ENCODE data around the gene DEDD.

The DEDD gene

GRCh38 chr1:161130266-161130665, 2.2 kb downstream of the DEDD start:
- no peak for TF ChIP-seq CTCF (IDR thresholded peaks at IDR 0.05; ENCODE audit: low read depth, low read length, missing control alignments)
- DNase-seq (ENCODE audit: extremely low read depth, low read depth): no peak

GRCh38 chr1:161128591-161129420, 3.7 kb downstream of the DEDD start:
- TF ChIP-seq CTCF (IDR thresholded peaks at IDR 0.05; ENCODE audit: low read depth, low read length, missing control alignments): no peak
- DNase-seq (ENCODE audit: extremely low read depth, low read depth): no peak

More at GRCh38 chr1:161130266-161130665, 2.2 kb downstream of the DEDD start:
- H3K4me3 ChIP-seq (replicated peaks; ENCODE audit: low read depth, low read length): no peak overlapping the region

GRCh38 chr1:161127649-161128048, 4.8 kb downstream of the DEDD start:
- no peak overlapping the region for H3K4me3 ChIP-seq (replicated peaks; ENCODE audit: low read depth, low read length)
- TF ChIP-seq CTCF (IDR thresholded peaks at IDR 0.05; ENCODE audit: low read depth, low read length, missing control alignments): no peak
- DNase-seq (ENCODE audit: extremely low read depth, low read depth): no peak

More at GRCh38 chr1:161128591-161129420, 3.7 kb downstream of the DEDD start:
- no peak overlapping the region for H3K4me3 ChIP-seq (replicated peaks; ENCODE audit: low read depth, low read length)

- no peak overlapping the region for H3K4me3 ChIP-seq (replicated peaks; ENCODE audit: low read depth, low read length)
- TF ChIP-seq CTCF (IDR thresholded peaks at IDR 0.05; ENCODE audit: low read depth, low read length, missing control alignments): no peak
Observed at GRCh38 chr1:161122967-161123366, 9.5 kb downstream of the DEDD start.

GRCh38 chr1:161121834-161122233, 10.6 kb downstream of the DEDD start:
- no peak for DNase-seq (ENCODE audit: extremely low read depth, low read depth)
- no peak for TF ChIP-seq CTCF (IDR thresholded peaks at IDR 0.05; ENCODE audit: low read depth, low read length, missing control alignments)
- no peak overlapping the region for H3K4me3 ChIP-seq (replicated peaks; ENCODE audit: low read depth, low read length)

More at GRCh38 chr1:161122967-161123366, 9.5 kb downstream of the DEDD start:
- no peak for DNase-seq (ENCODE audit: extremely low read depth, low read depth)

GRCh38 chr1:161121042-161121650, 11.3 kb downstream of the DEDD start:
- no peak overlapping the region for H3K4me3 ChIP-seq (replicated peaks; ENCODE audit: low read depth, low read length)
- TF ChIP-seq CTCF (IDR thresholded peaks at IDR 0.05; ENCODE audit: low read depth, low read length, missing control alignments): no peak
- no peak for DNase-seq (ENCODE audit: extremely low read depth, low read depth)
